GM18505 (cell line): ENCODE results near the gene RAB8B.

Experiments
- ATAC-seq: cut with Tn5 transposase; IDR thresholded peaks from one replicate; pipeline ENCODE4 v1.9.1; 2021; ENCODE audit not compliant: unreplicated experiment
- POLR2A ChIP-seq: IDR thresholded peaks from 4 replicates; pipeline ENCODE4 v1.6.1; 2011; ENCODE audit warnings: borderline replicate concordance; ENCODE audit not compliant: insufficient read depth, insufficient read length; ENCODE audit errors: extremely low read depth

The RAB8B gene

GRCh38 chr15:63244976-63245645, 55.7 kb downstream of the RAB8B start:
- TF ChIP-seq POLR2A = no peak
- ATAC-seq = no peak

DNA sequence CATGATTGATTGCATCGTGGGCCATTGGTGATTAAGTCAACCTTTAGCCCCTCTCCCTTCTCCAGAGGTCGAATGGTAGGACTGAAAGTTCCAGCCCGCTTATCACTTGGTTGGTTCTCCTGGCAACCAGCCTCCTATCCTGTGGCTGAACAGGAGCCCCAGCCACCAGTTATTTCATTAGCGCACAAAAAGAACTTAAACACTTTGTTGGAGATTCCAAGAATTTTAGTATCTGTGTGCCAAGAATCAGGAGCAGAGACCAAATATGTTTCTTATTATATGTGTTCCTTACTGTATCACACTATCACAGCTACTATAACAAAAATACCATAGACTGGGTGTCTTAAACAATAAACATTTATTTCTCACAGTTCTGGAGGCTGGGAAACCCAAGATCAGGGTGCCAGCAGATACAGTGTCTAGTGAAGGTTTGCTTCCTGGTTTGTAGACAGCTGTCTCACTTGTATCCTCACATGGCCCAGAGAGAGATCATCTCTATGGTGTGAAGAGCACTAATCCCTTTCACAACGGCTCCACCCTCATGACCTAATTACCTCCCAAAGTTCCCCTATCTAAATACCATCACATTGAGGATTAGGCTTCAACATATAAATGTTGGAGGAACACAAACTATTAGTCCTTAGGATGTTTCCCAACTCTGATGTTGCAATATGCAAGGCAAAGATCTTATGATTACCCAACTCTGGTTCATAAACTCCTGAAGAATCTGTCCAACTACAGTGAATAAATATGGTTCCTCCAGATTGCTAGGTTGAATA, 57.5 kb downstream of the RAB8B start:
- no peak for ATAC-seq
- no peak for TF ChIP-seq POLR2A

- no peak for ATAC-seq
- no peak for TF ChIP-seq POLR2A
Measured at GRCh38 chr15:63250312-63250965, 61.0 kb downstream of the RAB8B start.

DNA sequence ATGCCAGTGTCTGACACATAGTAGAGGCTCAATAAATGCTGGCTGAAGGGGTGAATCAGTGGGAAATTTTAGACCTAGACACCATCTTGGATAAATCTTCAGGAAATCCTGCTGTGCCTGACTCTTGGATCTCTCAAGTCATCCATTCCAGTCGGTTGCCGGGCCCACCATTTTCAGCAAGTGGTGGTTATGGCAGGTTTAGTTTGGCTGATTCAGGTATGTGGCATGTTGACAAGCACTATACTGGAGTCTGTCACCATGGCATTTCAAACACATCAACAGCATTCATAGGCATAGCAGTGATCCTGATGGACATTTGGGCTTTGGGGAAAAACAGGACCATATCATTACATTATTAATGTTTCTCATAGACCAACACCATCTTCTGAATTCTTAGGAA, 62.3 kb downstream of the RAB8B start:
- no peak for ATAC-seq
- no peak for TF ChIP-seq POLR2A

DNA sequence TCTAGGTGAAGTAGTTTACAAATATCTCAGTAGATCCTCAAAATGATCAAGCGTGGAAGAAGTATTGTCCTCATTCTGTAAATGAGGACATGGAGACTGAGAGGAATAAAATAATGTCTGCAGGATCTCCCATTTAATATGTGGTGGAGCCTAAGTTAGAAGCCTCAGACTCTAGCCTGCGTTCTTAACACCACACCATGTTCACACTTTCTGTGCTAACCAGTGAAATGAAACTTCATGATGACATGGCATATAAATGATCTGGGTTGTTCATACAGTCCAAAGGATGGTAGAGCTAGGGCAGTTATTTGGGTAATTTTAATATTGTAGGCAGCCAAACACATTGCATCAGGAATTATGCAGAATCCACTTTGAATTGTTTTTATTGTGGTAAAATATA, 62.9 kb downstream of the RAB8B start:
- no peak for ATAC-seq
- TF ChIP-seq POLR2A = no peak

- ATAC-seq = no peak
- TF ChIP-seq POLR2A = no peak
Measured at GRCh38 chr15:63254991-63255390, 65.6 kb downstream of the RAB8B start.

DNA sequence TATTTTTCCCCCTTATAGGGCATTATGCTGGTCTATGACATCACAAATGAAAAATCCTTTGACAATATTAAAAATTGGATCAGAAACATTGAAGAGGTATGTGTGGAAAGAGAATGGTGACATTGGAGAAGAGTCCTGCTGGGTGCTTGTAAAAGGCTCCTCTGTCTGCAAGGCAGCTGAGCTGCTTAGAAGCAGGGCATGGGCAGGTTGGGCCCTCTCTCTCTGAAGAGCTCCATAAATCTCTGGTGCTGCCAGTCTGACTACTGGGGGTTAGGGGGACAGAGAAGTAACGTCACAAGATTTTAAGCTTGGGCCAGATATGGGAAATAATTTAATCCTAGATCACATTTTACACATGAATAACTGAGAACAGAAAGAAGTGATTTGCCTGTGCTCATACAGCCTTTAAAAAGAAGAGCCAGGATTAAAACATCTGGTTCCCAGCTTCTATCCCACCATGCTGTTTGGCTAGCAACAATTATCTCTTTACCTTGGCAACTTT, 66.1 kb downstream of the RAB8B start:
- no peak for ATAC-seq
- no peak for TF ChIP-seq POLR2A

DNA sequence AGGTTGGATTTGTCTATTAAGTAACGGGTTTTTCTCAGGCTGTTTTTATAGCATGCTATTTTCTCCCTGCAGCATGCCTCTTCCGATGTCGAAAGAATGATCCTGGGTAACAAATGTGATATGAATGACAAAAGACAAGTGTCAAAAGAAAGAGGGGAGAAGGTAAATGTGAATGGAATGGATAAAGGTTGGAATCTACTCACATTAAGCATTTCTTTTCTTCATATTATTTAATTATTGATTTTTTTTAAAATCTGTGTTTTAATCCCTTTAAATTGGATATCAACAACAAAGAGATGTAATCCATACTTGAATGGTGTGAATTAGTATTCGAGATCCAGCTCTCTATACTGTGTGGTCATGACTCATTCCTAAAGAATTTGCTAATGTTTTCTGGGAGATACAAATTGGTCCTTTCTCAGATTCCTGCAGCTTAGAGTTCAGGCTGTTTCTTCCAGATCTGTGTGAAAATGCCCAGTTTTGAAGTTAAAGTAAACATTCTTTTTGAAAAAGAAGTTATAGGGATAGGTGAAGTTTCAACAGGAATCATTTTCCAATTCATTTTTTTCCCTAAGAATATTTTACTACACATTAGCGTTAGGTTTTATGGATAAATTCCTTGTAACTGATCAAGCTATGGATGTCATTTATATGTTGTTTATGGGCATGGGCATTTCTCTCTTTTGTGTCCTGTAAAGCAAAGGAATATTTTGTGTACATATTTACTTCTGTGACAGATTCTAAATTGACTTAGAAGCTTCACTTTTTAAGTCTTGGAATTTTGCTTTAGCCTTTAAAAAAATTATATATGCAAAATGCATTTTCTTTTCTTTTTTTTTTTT, 67.2 kb downstream of the RAB8B start:
- ATAC-seq = no peak
- TF ChIP-seq POLR2A = no peak

GRCh38 chr15:63258658-63259057, 69.3 kb downstream of the RAB8B start:
- no peak for ATAC-seq
- TF ChIP-seq POLR2A = no peak

GRCh38 chr15:63260791-63261190, 71.4 kb downstream of the RAB8B start:
- no peak for ATAC-seq
- no peak for TF ChIP-seq POLR2A

- TF ChIP-seq POLR2A = no peak
- no peak for ATAC-seq
Measured at GRCh38 chr15:63261311-63261710, 71.9 kb downstream of the RAB8B start.

- TF ChIP-seq POLR2A = no peak
- ATAC-seq = no peak
Measured at GRCh38 chr15:63263519-63263918, 74.1 kb downstream of the RAB8B start.
